PC-9 (cell line): ENCODE results near the gene MYO1A.

Experiments
- EZH2 ChIP-seq: fragments of 200-600 bp; sonication (generic); IDR thresholded peaks from 2 replicates; pipeline ENCODE4 v1.8.0; 2017; ENCODE audit warnings: antibody characterized with exemption, low read depth
- TF ChIP-seq, protein P1 (sequence below): fragments of 200-600 bp; sonication (generic); conservative IDR thresholded peaks from 2 replicates; pipeline ENCODE4 v1.6.1; 2017; ENCODE audit warnings: mixed run types, antibody characterized with exemption, mild to moderate bottlenecking, moderate library complexity

DNA sequence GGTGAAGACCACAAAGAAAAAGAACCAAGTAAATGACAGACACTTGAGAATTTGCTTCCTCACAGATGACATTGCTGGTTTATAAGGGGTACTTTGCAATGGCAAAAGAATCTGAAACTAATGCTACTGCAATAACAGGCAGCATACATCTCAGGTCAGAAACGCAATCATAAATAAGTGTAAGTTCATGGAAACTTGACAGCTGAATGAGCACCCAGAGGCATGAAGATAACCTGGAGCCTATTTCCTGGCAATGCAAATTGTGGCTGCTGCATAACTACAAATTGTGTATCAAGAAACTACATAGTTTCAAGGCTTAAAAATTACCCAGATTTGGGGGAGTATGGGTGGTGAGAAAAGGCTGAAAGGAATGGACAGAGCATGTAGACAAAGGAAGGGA, 8.5 kb upstream of the MYO1A start:
- TF ChIP-seq, protein P1, sequence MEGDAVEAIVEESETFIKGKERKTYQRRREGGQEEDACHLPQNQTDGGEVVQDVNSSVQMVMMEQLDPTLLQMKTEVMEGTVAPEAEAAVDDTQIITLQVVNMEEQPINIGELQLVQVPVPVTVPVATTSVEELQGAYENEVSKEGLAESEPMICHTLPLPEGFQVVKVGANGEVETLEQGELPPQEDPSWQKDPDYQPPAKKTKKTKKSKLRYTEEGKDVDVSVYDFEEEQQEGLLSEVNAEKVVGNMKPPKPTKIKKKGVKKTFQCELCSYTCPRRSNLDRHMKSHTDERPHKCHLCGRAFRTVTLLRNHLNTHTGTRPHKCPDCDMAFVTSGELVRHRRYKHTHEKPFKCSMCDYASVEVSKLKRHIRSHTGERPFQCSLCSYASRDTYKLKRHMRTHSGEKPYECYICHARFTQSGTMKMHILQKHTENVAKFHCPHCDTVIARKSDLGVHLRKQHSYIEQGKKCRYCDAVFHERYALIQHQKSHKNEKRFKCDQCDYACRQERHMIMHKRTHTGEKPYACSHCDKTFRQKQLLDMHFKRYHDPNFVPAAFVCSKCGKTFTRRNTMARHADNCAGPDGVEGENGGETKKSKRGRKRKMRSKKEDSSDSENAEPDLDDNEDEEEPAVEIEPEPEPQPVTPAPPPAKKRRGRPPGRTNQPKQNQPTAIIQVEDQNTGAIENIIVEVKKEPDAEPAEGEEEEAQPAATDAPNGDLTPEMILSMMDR: no peak
- no peak for TF ChIP-seq EZH2
